ENCODE results near the gene ADCK1.

Gene ADCK1

DNA sequence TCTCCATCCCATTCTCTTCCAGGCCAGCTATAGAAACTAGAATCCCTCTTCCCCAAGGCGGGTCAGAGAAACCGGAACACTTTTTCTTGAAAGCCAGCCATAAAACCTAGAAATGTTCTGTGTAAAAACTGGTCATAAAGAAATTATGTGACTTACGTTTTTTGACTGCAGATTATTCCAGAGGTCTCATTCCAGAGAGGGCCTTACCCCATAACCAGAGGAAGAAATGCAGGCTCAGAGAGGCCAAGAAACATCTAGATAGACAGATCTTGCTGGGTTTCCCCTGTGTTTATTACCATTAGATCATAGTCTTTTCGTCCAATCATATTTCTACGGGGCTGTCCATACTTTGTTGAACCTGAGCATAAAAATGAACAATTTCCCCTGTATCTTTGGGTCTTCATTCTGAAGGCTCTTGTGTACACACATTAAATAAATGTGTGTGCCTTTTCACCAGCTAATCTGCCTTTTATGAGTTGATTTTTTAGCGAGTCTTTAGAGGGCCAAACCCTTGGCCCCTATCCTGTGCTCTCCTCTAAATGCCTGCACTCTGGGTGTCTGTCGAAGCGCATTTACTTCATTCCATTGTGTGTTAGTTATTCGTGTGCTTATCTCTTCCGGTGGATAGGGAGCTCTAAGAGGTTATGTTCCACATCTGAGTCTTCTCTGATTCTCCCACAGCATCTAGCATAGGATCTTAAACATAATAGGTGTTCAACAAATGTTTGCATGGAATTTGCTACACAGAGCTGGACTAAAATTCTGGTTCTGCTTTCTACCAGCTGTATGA lies 163.0 kb downstream of the ADCK1 start:
- no peak for DNase-seq (ENCODE audit: low read depth)
- no peak for TF ChIP-seq CTCF (IDR thresholded peaks at IDR 0.05; ENCODE audit: low read length, missing control alignments)
- H3K4me3 ChIP-seq (replicated peaks; ENCODE audit: low read depth, low read length) = no peak overlapping the region

DNA sequence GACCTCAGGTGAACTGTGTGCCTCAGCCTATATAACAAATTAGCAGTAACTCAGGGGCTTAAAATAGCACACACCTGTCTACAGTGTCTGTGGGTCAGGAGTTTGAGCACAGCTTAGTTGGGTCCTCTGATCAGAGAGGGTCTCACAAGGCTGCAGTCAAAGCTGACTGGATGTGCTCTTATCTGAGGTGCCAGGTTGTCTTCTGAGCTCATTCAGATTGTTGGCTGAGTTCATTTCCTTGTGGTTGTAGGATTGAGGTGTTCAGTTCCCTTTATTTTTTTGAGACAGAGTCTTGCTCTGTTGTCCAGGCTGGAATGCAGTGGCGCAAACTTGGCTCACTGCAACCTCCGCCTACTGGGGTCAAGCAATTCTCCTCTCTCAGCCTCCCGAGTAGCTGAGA lies 164.7 kb downstream of the ADCK1 start:
- DNase-seq (ENCODE audit: low read depth) = no peak
- H3K4me3 ChIP-seq (replicated peaks; ENCODE audit: low read depth, low read length) = no peak overlapping the region
- no peak for TF ChIP-seq CTCF (IDR thresholded peaks at IDR 0.05; ENCODE audit: low read length, missing control alignments)

GRCh38 chr14:77965050-77965449 lies 165.1 kb downstream of the ADCK1 start:
- DNase-seq (ENCODE audit: low read depth) = no peak
- H3K4me3 ChIP-seq (replicated peaks; ENCODE audit: low read depth, low read length) = no peak overlapping the region
- no peak for TF ChIP-seq CTCF (IDR thresholded peaks at IDR 0.05; ENCODE audit: low read length, missing control alignments)

GRCh38 chr14:77965919-77966435 lies 166.1 kb downstream of the ADCK1 start:
- peak overlapping the region; percentile 38 for H3K4me3 ChIP-seq (replicated peaks; ENCODE audit: low read depth, low read length)
- peak; percentile 43 for DNase-seq (ENCODE audit: low read depth)
- no peak for TF ChIP-seq CTCF (IDR thresholded peaks at IDR 0.05; ENCODE audit: low read length, missing control alignments)

GRCh38 chr14:77967110-77967509 lies 167.2 kb downstream of the ADCK1 start:
- no peak overlapping the region for H3K4me3 ChIP-seq (replicated peaks; ENCODE audit: low read depth, low read length)
- no peak for DNase-seq (ENCODE audit: low read depth)
- no peak for TF ChIP-seq CTCF (IDR thresholded peaks at IDR 0.05; ENCODE audit: low read length, missing control alignments)

DNA sequence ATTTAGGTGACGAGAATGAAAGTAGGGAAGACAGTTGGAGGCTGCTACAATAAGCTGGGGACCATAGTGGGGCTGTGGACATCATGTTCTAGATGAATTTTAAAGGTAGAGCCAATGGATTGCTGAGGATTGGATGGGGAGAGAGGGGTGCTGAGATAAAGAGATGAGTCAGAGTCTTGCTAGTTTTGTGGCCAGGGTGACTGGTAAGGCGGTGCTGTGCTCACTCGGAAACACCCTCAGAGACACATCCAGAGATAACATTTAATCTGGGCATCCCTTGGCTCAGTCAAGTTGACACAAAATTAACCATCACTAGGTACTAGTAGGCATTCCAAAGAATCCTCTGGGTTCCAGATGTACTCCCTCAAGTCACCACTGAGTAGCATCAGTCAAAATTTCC lies 170.7 kb downstream of the ADCK1 start:
- TF ChIP-seq CTCF (IDR thresholded peaks at IDR 0.05; ENCODE audit: low read length, missing control alignments) = no peak
- H3K4me3 ChIP-seq (replicated peaks; ENCODE audit: low read depth, low read length) = no peak overlapping the region
- no peak for DNase-seq (ENCODE audit: low read depth)

GRCh38 chr14:77973246-77973645 lies 173.3 kb downstream of the ADCK1 start:
- no peak for DNase-seq (ENCODE audit: low read depth)
- no peak overlapping the region for H3K4me3 ChIP-seq (replicated peaks; ENCODE audit: low read depth, low read length)
- TF ChIP-seq CTCF (IDR thresholded peaks at IDR 0.05; ENCODE audit: low read length, missing control alignments) = no peak

All from fibroblast of pulmonary artery (primary cell).